Activated naive CD8-positive, alpha-beta T cell treated with anti-CD3 and anti-CD28 coated beads, Interleukin-2, amount 50 U/mL, for 16 hours (primary cell): ENCODE results near the gene TLE1.

Experiments used
- DNase-seq: peaks from one replicate; pipeline ENCODE4 v3.0.0-alpha.2; 2020; ENCODE audit warnings: low read depth, low spot score

The TLE1 gene

DNA sequence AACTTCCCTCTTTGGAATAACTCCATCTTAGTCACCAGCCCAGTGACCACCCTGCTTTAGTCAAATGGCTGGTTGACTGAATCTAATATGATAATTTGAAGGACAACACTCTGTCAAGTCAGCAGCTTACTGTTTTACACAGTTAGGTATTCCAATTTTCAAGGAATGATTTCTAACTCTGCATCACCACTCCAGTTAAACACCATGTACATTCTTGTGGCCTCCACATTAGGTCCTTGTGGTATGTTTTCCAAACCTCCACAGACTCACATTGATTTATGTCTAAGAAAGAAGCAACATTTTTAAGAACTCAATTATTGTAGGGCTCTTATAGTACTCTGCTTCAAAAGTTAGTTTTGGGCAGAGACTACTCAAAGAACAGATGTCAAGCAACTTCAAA is 110.7 kb downstream of the TLE1 start:
- no peak for DNase-seq

DNA sequence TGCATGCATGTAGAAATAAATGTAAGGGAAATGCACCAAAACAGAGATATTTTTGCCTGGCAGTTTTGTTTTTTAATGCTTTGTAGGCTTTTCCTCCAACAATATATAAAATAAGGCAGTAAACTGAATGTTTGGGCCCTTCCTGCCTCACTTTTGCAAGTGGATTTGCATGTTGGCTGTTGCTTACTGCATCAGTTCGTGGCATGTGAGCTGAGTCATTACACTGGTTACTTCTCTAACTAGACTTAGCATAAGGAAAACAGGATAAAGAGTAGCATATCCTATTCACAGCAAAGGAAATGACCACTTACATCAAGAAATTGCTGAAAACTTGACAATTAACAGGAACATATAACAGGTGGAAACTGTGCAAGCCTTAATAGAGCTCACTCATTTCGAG is 113.4 kb downstream of the TLE1 start:
- no peak for DNase-seq

DNA sequence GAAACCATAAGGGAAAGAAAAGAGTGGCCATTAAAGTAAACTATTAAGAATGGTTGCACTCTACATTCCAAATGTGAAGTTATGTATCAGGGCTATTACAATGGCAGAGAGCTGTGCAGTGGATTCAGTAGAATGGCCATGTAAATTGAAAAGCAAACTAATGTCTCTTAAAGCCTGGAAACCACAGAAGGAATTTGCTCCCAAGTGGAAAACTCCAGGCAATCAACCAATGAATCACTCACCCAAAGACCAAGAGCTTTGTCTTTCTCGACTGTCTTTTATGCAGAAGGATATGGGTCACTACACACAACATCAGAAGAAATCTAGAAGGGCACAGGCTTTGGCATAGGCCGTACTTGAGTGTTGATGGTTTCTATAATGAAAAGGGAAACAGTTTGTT is 114.9 kb downstream of the TLE1 start:
- DNase-seq, result no peak

DNA sequence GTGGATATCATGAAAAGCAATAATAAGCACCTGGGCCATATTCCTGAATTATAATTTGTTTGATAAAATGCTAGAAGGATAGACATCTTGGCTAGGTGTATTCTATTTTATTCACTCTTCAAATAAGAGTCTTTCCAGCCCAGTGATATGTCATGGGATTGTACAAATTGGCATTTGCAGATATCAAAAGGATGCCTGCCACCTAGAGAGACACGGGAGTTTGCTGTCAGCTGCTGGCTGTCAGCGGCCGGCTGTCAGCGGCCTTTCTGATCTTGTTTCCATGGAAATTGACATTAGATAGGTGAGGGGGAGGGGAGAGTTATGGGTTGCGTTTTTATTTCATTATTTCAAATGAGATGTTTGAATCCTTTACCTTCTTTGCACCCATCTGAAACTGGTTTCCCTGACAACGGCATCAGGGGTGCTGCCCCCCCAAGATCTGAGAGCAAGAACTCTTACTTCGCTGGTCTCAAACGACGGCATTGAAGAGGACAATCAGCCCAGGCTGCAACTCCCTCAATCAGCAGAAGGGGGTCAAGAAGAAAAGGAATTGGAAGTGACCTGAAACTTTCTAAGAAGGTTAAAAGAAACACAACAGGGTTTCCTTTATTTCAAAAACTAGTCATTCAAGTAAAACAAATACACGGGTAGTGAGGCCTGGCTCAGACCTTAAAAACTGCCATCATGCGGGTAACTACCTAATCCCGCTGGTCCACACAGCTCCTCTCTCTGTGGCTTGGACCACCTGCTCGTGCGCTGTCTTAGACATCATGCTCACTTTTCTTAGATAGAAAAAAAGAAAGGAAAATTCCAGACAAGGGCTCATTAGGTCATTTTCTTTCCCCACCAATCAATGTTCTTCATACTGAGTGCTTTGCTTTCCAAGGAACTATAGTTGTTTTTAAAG is 115.7 kb downstream of the TLE1 start:
- no peak for DNase-seq

DNA sequence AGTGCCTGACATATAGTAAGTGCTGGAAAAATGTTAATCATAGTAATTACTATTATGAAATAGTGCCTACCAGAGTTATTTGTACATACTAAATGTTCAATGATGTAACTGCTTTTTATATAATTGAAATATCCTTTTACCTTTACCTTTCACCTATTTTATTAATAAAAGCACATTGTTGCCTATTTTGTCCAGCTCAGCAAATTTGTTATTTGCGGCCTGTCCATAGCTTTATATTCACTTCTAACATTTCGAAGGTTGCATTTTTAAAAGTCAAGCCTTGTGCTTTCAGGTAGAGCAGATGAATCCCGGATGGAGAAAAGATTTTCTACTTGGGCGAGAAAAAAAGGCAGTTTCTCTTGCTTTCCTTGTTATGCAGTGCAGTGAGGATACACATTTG is 119.3 kb downstream of the TLE1 start:
- DNase-seq, result no peak

DNA sequence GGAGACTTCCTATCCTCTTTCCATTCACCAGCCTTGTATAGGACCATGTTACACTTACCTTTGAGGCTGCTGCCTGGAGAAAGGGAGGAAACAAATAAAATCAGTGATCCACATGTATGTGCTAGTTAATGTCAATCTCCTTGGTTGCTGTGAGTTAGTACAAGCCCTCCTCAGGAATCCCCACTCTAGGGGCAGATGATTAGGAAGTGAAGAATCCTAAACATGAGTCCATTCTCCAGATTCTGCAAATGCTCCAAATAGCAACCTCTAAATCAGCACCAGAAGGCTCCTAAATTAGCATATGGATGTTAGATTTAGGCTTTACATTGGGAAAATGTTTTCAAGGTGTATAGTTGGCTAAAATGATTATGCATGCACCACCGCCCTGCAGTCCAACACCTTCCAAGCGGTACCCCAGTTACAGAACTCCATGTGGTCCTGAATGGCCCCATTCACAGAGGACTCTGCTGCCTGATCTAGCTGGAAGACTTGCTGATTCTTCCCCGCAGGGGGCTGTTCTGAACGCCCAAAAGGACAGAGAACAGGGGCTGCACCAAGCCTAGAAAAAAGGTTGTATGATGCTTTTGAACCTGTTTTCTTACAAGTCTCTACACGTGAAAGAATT is 123.2 kb downstream of the TLE1 start:
- DNase-seq, result no peak

DNA sequence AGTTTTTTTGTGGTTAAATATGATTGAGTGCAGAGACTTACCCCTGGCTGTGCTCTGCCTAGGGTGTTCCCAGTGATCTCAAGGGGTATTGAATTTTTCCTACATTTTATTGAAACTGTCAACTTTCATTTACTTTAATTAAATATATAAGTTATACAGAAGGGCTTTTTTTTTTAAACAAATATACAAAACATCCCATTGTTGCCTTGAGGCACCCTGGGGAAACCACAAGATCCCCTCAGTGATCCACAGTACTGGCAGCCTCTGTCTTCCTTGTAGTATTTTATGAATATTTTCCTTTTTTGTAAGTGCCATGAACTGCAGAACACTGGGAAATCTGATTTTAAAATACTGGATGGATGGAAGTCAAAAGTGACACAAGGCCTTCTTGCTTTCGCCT is 123.7 kb downstream of the TLE1 start:
- no peak for DNase-seq

DNA sequence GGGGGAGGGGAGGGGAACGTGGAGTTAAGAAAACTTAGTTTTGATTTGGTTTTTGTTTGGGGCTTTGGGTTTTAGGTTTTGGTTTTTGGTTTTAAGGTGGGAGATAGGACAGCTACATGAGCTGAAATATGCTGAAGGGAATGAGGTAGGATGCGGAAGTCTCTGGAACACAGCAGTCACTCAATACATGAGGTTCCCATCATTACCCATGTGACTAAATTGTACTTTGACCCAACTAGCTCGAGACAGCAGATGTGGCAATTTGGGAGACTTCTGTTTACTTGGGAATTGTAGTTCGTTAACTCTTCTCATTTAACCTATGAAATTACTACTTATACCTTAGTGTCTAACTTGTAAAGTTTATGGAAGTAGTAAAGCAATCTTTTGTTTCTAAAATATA is 124.2 kb downstream of the TLE1 start:
- DNase-seq, result no peak

DNA sequence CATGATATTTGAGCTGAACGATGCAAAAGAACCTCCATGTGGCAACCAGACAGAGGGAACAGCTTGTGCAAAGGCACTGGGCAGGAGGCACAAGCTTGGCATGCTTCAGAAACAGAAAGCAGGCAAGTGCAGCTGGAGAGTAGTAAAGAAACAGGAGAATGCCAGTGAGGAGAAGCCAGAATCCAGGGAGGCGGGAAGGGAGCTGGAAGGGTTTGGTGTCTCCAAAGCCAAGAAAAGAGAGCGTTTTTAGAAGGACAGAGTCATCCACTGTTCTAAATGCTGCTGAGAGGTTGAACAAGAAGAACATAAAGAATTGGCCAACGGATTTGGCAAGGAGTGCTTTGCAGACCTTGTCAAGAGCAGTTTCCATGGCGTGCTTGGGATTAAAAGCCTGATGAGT is 124.7 kb downstream of the TLE1 start:
- DNase-seq, result no peak

DNA sequence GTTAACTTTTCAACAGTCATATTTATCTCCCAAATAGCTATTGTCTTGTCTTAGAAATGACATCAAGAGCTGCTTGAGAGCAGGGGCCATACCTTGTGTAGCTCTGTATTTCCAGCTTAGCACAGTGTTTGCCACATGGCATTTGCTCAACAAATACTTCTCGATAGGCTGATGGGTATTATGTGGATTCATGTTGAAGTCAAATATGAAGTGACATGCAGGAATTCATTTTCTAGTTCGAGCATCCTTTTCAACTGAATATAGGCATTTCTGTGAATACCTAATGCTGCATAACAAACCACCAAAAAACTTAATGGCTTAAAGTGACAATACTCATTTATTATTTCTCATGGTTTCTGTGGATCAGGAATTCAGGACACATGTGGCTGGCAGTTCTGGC is 125.6 kb downstream of the TLE1 start:
- DNase-seq, result no peak

DNA sequence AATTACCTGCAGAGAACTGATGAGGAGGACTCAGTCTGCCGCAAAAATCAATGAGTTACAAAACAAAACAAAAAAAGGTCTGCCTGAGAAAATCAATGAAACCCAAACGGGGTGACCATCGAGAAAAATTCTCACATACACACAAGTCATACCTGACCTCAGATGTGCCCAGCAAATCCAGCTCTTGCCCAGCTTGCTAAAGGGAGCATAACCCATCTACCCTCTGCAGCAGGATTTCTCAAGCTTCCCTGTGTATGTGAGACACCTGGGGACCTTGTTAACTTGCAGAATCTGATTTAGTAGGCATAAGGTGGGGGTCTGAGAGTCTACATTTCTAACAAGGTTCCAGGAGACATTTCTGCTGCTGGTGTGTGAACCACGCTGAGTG is 126.3 kb downstream of the TLE1 start:
- DNase-seq, result no peak

DNA sequence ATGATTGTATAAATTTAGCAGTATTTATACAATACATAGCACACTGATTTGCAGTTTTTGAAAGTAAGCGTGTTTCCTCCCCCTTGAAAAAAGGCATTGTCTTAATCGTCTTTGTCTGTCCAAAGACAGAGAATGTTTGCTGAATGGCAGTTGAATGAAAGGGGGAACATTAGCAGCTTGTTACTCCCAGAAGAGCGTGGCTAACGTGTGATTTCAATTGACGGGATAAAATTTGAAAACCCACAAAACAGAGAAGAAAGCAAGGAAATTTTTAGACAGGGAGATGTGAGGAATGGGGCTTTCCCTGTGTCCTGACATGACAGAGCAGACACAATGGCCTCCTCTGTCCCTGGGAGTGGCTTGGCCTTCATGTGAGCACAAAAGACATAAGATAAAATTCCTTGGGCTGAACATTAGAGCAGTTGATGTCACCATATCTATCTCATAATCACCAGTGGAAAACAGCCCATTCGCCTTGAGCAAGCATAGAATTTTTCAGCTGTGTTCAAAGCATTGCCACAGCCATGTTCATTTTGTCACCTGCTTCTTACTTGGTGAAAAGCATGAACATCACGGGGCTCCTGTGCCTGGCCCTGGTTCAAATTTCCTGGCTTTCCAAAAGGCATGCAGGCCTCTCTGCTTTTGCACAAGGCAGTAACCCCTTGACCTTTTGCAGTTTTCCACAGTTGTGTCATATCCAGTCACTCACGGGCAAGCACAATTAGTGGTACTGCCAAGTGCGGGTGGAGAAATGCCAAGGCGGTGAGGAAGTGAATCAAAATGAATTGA is 126.9 kb downstream of the TLE1 start:
- DNase-seq, result no peak

DNA sequence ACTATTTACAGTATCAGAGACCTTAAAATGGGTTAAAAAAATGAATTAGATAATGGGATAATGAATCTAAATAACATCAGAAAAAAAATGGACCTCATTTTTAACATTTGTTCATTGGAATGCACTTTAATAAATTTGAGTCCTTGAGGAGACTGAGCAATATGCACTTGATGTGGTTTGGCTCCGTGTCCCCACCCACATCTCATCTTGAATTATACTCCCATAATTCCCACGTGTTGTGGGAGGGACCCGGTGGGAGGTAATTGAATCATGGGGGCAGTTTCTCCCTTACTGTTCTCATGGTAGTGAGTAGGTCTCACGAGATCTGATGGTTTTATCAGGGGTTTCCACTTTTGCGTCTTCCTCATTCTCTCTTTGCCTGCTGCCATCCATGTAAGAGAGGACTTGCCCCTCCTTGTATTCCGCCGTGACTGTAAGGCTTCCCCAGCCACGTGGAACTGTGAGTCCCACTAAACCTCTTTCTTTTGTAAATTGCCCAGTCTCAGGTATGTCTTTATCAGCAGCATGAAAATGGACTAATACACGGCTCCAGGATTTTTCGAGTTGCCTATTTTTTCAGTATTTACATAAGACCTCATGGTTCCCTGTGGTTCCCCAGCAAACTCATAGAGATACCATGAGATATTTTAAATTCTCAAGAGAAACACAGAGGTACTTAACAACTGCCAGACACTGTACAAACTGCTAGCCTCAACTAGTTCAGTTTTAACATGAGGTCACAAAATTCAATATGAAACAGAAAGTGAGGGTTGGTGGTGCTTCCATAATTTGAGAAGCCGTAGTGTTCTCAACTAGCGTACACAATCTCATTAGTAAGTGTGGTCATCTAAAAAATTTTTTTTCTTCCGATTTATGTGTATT is 128.3 kb downstream of the TLE1 start:
- DNase-seq, result no peak

DNA sequence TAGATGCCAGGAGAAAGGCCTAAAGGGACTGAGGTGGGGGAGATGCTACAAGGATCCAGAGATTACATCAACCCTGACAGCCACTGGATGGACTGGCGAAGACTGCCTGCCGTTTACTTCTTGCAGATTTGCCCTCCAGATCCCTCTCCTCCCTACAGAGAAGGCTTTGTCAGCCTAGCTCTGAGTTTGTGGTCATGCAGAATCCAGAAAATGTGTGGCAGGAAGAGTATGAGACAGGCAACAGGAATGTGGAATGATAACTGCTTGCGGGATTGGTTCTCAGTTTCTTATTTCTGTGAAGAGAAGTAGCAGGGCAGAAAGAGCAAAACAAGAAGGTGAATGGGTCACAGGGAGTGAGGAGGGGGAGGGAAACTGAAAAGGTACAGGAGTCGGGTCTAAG is 129.6 kb downstream of the TLE1 start:
- DNase-seq, result no peak

DNA sequence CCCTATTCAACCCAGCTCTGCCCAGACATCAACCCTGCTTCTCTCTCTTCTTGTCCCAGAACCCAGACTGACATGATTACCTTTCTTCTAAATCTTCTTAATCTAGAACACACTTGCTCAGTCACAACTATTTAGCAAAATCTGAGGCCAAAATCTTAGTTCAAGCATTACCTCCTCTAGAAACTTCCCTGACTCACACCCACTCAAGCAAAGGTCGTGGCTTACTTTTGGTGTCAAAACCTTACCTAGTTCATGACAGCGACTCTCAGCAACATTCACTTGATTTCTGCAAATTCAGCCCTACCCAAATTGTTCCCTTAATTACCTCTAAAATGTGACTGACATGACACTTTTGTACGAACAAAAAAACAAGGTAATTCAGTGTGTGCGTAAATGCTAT is 130.2 kb downstream of the TLE1 start:
- DNase-seq, result no peak

DNA sequence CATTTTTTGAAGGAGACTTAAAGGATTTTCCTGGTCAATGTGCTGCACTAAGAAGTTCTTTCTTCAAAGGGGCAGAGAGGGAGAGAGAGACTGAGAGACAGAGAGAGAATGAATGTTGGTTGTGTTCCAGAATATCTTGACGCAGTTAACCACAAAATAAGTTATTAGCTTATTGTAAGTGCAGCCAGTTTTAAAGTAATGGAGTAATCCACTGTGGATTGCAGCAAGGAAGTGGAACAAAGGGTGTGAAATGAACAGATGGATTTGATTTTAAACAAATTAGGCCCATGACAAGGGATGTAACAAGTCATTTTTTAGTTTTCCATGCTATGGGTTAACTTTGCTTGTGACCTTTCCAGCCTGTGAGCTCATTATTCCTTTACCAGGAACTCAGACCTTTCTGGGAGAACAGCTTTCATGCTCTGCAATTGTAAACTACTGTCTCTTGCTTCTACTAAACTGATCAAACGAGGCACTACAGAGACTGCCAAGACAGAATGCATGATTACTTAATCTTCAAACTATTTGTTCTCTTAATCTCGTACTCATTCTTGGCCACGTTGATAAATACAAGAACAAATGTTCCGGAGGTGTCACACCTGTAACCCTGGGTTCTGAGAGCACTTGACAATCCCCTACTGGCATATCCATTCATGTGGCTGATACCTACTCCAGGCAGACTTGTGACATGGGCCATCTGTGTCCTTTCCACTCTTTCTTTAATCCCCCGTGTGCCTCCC is 131.1 kb downstream of the TLE1 start:
- no peak for DNase-seq

DNA sequence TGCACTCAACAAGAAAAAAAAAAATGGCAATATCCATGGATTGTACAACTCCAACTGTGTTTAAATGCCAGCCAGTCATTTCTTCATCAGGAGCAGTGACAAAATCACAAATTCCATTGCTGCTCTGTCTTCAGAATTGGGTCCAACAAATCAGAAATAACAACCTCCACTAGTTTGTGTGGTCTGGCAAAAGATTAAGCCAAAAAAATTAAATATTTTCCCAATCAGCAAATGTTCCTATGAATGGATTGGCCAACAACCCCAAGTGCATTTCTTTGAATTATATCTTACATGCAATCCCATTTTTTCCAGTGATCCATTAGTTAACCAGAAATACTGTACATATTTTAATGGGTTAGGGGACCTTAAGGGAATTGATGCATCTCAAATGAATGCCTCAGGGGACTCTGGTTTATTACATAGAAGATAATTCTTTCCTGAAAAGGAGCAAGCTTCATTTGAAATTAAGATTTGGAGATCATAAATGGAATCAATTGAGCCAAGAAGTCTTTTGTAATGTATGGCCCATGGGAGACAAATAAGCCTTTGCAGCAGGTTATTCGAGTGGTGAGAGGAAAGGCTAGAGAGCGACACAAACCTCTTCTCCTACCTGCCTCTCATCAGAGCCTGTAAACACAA is 131.8 kb downstream of the TLE1 start:
- no peak for DNase-seq

DNA sequence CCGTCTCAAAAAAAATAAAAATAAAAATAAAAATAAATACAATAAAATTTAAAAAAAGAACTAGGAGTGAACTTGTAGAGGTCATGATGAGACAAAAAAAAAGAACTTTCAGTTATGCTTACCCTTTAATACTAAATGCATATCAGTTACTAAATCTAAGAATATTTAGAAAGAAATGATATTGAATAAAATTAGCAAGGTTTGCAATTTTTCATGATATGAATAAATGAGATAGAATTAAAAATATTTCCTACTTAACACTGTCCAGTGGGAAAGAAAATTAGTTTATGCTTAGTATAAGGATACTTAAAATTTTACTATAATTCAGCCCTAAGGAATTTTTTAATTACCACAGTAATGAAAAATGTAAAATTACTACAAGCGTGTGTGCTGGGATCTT is 132.4 kb downstream of the TLE1 start:
- DNase-seq, result no peak

DNA sequence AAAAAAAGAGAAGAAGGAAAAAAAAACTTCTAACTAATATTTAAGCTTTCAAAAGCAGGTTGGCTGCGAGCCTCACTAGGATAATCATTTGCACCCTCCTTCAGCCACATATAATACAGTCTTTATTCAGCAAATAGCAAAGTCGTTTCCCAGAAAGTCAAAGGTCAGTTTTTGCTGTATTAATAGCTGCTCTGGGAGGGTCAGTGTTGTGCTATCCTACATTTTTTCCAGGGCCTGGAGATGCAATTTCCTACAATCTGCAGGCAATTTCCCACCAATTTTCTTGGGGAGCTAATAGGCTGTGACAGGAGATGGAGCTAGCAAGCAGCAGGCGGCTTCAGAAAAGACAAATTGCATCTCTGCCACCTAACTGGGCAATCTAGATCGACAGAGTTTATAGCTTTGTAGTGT is 136.8 kb downstream of the TLE1 start:
- no peak for DNase-seq

DNA sequence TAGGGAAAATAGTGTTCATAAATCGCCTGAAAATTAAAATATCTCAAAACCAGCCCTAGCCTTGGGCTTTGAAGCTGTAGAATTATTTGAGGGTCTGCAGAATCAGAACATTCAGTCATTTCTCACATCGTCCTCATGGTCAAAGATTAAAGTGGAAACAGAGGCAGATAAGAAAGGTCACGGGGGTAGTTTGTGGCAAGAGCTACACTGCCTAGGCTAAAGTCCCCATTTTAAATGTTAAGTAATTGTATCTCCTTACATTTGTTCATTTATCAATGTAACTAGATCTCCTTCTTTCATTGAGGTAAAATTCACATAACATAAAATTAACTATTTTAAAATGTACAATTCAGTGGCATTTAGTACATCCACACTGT is 139.2 kb downstream of the TLE1 start:
- no peak for DNase-seq
